Activated naive CD4-positive, alpha-beta T cell treated with anti-CD3 and anti-CD28 coated beads, Interleukin-2, amount 50 U/mL, for 72 hours (primary cell): ENCODE results near the gene ZNF831. TPM values are rescaled to one million over a fixed set of nuclear protein-coding genes. Genes with fewer than 3 reads are reported as not detected.
A peak's percentile ranks its signal among the peaks of the same experiment; 100 is the strongest.

Experiments
- ATAC-seq, 2 donors: fragments of 150-1000 bp; cut with Tn5 transposase; 2 replicates each; pipeline ENCODE4 v1.10.0; 2021; ENCODE audit warnings: mild to moderate bottlenecking in 2 of 2, moderate library complexity in 2 of 2
- DNase-seq, 2 donors: peaks; one replicate each; pipeline ENCODE4 v3.0.0; 2021 to 2022; ENCODE audit warnings: low spot score in 2 of 2
- H3K27ac Mint-ChIP-seq, 2 donors: one replicate each; pipeline ENCODE4 v1.8.0; 2022; ENCODE audit warnings: mild to moderate bottlenecking in 2 of 2, mixed read lengths in 2 of 2
- H3K36me3 Mint-ChIP-seq, 2 donors: one replicate each; pipeline ENCODE4 v1.8.0; 2022; ENCODE audit warnings: mixed read lengths in 2 of 2
- H3K9me3 Mint-ChIP-seq, 2 donors: one replicate each; pipeline ENCODE4 v1.8.0; 2022; ENCODE audit warnings: mixed read lengths in 2 of 2
- total RNA-seq, 2 donors: library from RNA; stranded (reverse); gene quantifications; one replicate each; pipeline ENCODE4 v1.2.3, GENCODE V29; 2022

Gene ZNF831
- total RNA-seq, 2 donors from 2014 or later: 6.6 to 12.7 TPM

GRCh38 chr20:59135093-59135492 lies 28.5 kb upstream of the ZNF831 start:
- H3K9me3 Mint-ChIP-seq: peaks cover 0 to 4% of the 10 kb centered on the region in 2 donors
- no peak for DNase-seq
- H3K36me3 Mint-ChIP-seq: peaks cover 0 to 4% of the 10 kb centered on the region in 2 donors
- H3K27ac Mint-ChIP-seq: no peak overlapping the region
- no peak for ATAC-seq

GRCh38 chr20:59136027-59136426 lies 27.6 kb upstream of the ZNF831 start:
- peaks cover 0 to 4% of the 10 kb centered on the region in 2 donors for H3K36me3 Mint-ChIP-seq
- no peak overlapping the region for H3K27ac Mint-ChIP-seq
- peaks cover 0 to 4% of the 10 kb centered on the region in 2 donors for H3K9me3 Mint-ChIP-seq
- ATAC-seq: no peak
- no peak for DNase-seq

- no peak for DNase-seq
- Mint-ChIP-seq H3K27ac (no peak overlapping the region), H3K36me3 (peaks cover 0 to 4% of the 10 kb centered on the region in 2 donors), H3K9me3 (peaks cover 0 to 8% of the 10 kb centered on the region in 2 donors)
- no peak for ATAC-seq
Observed at GRCh38 chr20:59137532-59137931, 26.1 kb upstream of the ZNF831 start.

GRCh38 chr20:59138114-59138748 lies 25.4 kb upstream of the ZNF831 start:
- Mint-ChIP-seq H3K9me3 (peaks cover 0 to 8% of the 10 kb centered on the region in 2 donors), H3K36me3 (peaks cover 0 to 4% of the 10 kb centered on the region in 2 donors), H3K27ac (no peak overlapping the region)
- no peak for ATAC-seq
- DNase-seq: no peak

- Mint-ChIP-seq H3K9me3 (peaks cover 0 to 4% of the 10 kb centered on the region in 2 donors), H3K27ac (no peak overlapping the region), H3K36me3 (peaks cover 0 to 4% of the 10 kb centered on the region in 2 donors)
- ATAC-seq (no peak), DNase-seq (no peak)
Observed at GRCh38 chr20:59139998-59140397, 23.6 kb upstream of the ZNF831 start.

- DNase-seq (no peak), ATAC-seq (no peak)
- Mint-ChIP-seq H3K36me3 (peaks cover 5 to 6% of the 10 kb centered on the region in 2 donors), H3K27ac (no peak overlapping the region), H3K9me3 (peaks cover 0 to 4% of the 10 kb centered on the region in 2 donors)
Observed at GRCh38 chr20:59141818-59142581, 21.6 kb upstream of the ZNF831 start.

- H3K36me3 Mint-ChIP-seq: peaks cover 15 to 16% of the 10 kb centered on the region in 2 donors
- DNase-seq (no peak), ATAC-seq (no peak)
- peak overlapping the region in 1 of 2 donors; percentile 35 for H3K27ac Mint-ChIP-seq
- H3K9me3 Mint-ChIP-seq: peaks cover 0 to 4% of the 10 kb centered on the region in 2 donors
Observed at GRCh38 chr20:59143326-59143725, 20.3 kb upstream of the ZNF831 start.

GRCh38 chr20:59144179-59144830 lies 19.3 kb upstream of the ZNF831 start:
- H3K36me3 Mint-ChIP-seq: peaks cover 15 to 22% of the 10 kb centered on the region in 2 donors
- peak overlapping the region; percentile 88 to 94 for H3K27ac Mint-ChIP-seq
- DNase-seq: peak in 1 of 2 donors; percentile 67
- H3K9me3 Mint-ChIP-seq: peaks cover 0 to 4% of the 10 kb centered on the region in 2 donors
- peak; percentile 84 to 88 for ATAC-seq

- DNase-seq (no peak), ATAC-seq (peak; percentile 1 to 10)
- Mint-ChIP-seq H3K27ac (peak overlapping the region; percentile 88 to 94), H3K9me3 (peaks cover 0 to 4% of the 10 kb centered on the region in 2 donors), H3K36me3 (peaks cover 15 to 26% of the 10 kb centered on the region in 2 donors)
Observed at GRCh38 chr20:59144831-59145196, 18.8 kb upstream of the ZNF831 start.

- peaks cover 15 to 30% of the 10 kb centered on the region in 2 donors for H3K36me3 Mint-ChIP-seq
- ATAC-seq (no peak), DNase-seq (no peak)
- H3K27ac Mint-ChIP-seq: peak overlapping the region; percentile 94 to 95
- peaks cover 0 to 4% of the 10 kb centered on the region in 2 donors for H3K9me3 Mint-ChIP-seq
Observed at GRCh38 chr20:59145247-59145923, 18.2 kb upstream of the ZNF831 start.

- peaks cover 15 to 30% of the 10 kb centered on the region in 2 donors for H3K36me3 Mint-ChIP-seq
- H3K9me3 Mint-ChIP-seq: peaks cover 0 to 4% of the 10 kb centered on the region in 2 donors
- DNase-seq (peak; percentile 65 to 66), ATAC-seq (peak; percentile 53 to 55)
- peak overlapping the region; percentile 94 to 95 for H3K27ac Mint-ChIP-seq
Observed at GRCh38 chr20:59145924-59146779, 17.5 kb upstream of the ZNF831 start.

- H3K9me3 Mint-ChIP-seq: peaks cover 0 to 2% of the 10 kb centered on the region in 2 donors
- no peak for DNase-seq
- peak overlapping the region; percentile 94 to 95 for H3K27ac Mint-ChIP-seq
- peaks cover 15 to 31% of the 10 kb centered on the region in 2 donors for H3K36me3 Mint-ChIP-seq
- no peak for ATAC-seq
Observed at GRCh38 chr20:59146780-59147565, 16.6 kb upstream of the ZNF831 start.

GRCh38 chr20:59147586-59147985 lies 16.0 kb upstream of the ZNF831 start:
- H3K9me3 Mint-ChIP-seq: no peaks in the 10 kb centered on the region
- peak overlapping the region; percentile 94 to 95 for H3K27ac Mint-ChIP-seq
- ATAC-seq: no peak

GRCh38 chr20:59148701-59149493 lies 14.7 kb upstream of the ZNF831 start:
- peaks cover 15 to 36% of the 10 kb centered on the region in 2 donors for H3K36me3 Mint-ChIP-seq
- ATAC-seq: peak in 1 of 2 donors; percentile 26

More at GRCh38 chr20:59147586-59147985, 16.0 kb upstream of the ZNF831 start:
- DNase-seq: no peak
- H3K36me3 Mint-ChIP-seq: peaks cover 15 to 36% of the 10 kb centered on the region in 2 donors

More at GRCh38 chr20:59148701-59149493, 14.7 kb upstream of the ZNF831 start:
- Mint-ChIP-seq H3K27ac (peak overlapping the region; percentile 87 to 96), H3K9me3 (no peaks in the 10 kb centered on the region)
- no peak for DNase-seq
